Neuronal stem cell (in vitro differentiated cells): Measurements from ENCODE around the gene A2M.

ENCODE experiments used
- DNase-seq: peaks from one replicate; pipeline ENCODE4 v3.0.0-alpha.2; 2013; ENCODE audit warnings: low spot score
- H2AFZ ChIP-seq: one replicate; pipeline ENCODE4 v1.6.1; 2013; ENCODE audit warnings: mild to moderate bottlenecking, low read length, inconsistent platforms
- H2AK5ac ChIP-seq: 2 replicates; pipeline ENCODE4 v1.6.1; 2013; ENCODE audit warnings: low read depth, mild to moderate bottlenecking, inconsistent platforms, low read length, moderate library complexity, mixed read lengths
- H2BK120ac ChIP-seq: 2 replicates; pipeline ENCODE4 v1.6.1; 2013; ENCODE audit warnings: low read depth, mild to moderate bottlenecking, inconsistent platforms, low read length, moderate library complexity, mixed read lengths
- H2BK12ac ChIP-seq: one replicate; pipeline ENCODE4 v1.6.1; 2013; ENCODE audit warnings: low read length, inconsistent platforms
- H2BK15ac ChIP-seq: 2 replicates; pipeline ENCODE4 v1.6.1; 2013; ENCODE audit warnings: mild to moderate bottlenecking, low read length, inconsistent platforms, mixed read lengths
- H2BK5ac ChIP-seq: one replicate; pipeline ENCODE4 v1.6.1; 2013; ENCODE audit warnings: inconsistent platforms, mild to moderate bottlenecking, low read length, moderate library complexity
- H3K14ac ChIP-seq: one replicate; pipeline ENCODE4 v1.6.1; 2013; ENCODE audit warnings: low read length, inconsistent platforms
- H3K18ac ChIP-seq: 2 replicates; pipeline ENCODE4 v1.6.1; 2013; ENCODE audit warnings: low read length, inconsistent platforms
- H3K23ac ChIP-seq: 2 replicates; pipeline ENCODE4 v1.6.1; 2013; ENCODE audit warnings: low read depth, mild to moderate bottlenecking, mixed read lengths, low read length, inconsistent platforms; ENCODE audit not compliant: poor library complexity
- H3K27ac ChIP-seq: replicated peaks from 3 replicates; pipeline ENCODE4 v1.5.1; 2013; ENCODE audit warnings: low read length, inconsistent platforms
- H3K27me3 ChIP-seq, 3 experiments: 2 replicates each; pipeline ENCODE4 v1.6.1; 2013; ENCODE audit warnings: low read length in 3 of 3, mild to moderate bottlenecking in 2 of 3, inconsistent platforms in 1 of 3, low read depth in 1 of 3, mixed read lengths in 1 of 3, moderate library complexity in 1 of 3; ENCODE audit not compliant: control insufficient read depth in 3 of 3, insufficient read depth in 3 of 3
- H3K36me3 ChIP-seq, 2 donors: replicated peaks in 1 of 2; 2 replicates each; pipeline ENCODE4 v1.6.1; 2013; ENCODE audit warnings: low read length in 2 of 2; ENCODE audit not compliant: control insufficient read depth in 2 of 2, insufficient read depth in 2 of 2
- H3K4ac ChIP-seq: 2 replicates; pipeline ENCODE4 v1.6.1; 2013; ENCODE audit warnings: inconsistent platforms, mild to moderate bottlenecking, low read length, moderate library complexity
- H3K4me1 ChIP-seq, 2 donors: 1 replicate in 1 of 2; 2 replicates in 1 of 2; pipeline ENCODE4 v1.6.1; 2013; ENCODE audit warnings: low read length in 2 of 2, low read depth in 1 of 2; ENCODE audit not compliant: control insufficient read depth in 2 of 2, insufficient read depth in 1 of 2
- H3K4me2 ChIP-seq: one replicate; pipeline ENCODE4 v1.6.1; 2013; ENCODE audit warnings: mild to moderate bottlenecking, low read length, inconsistent platforms; ENCODE audit not compliant: insufficient read depth, poor library complexity, severe bottlenecking
- H3K4me3 ChIP-seq, 2 donors: 2 replicates each; pipeline ENCODE4 v1.5.1; 2013; ENCODE audit warnings: low read length in 2 of 2, mild to moderate bottlenecking in 2 of 2, inconsistent platforms in 1 of 2, moderate library complexity in 1 of 2
- H3K79me1 ChIP-seq: one replicate; pipeline ENCODE4 v1.6.1; 2013; ENCODE audit warnings: low read depth, mild to moderate bottlenecking, inconsistent platforms, low read length, moderate library complexity
- H3K9ac ChIP-seq: one replicate; pipeline ENCODE4 v1.6.1; 2013; ENCODE audit warnings: mild to moderate bottlenecking, low read depth, low read length, inconsistent platforms; ENCODE audit not compliant: poor library complexity
- H3K9me3 ChIP-seq, 2 donors: replicated peaks in 1 of 2; 2 replicates each; pipeline versions ENCODE3 to v1.6.1; 2013; ENCODE audit warnings: low read length in 2 of 2, mild to moderate bottlenecking in 2 of 2, inconsistent platforms in 1 of 2, low read depth in 1 of 2, mixed read lengths in 1 of 2, moderate library complexity in 1 of 2; ENCODE audit not compliant: control insufficient read depth in 2 of 2, insufficient read depth in 1 of 2
- H4K8ac ChIP-seq: one replicate; pipeline ENCODE4 v1.6.1; 2013; ENCODE audit warnings: low read depth, mild to moderate bottlenecking, inconsistent platforms, low read length, moderate library complexity
- H4K91ac ChIP-seq: one replicate; pipeline ENCODE4 v1.6.1; 2013; ENCODE audit warnings: low read length, low read depth, mild to moderate bottlenecking, inconsistent platforms; ENCODE audit not compliant: poor library complexity
- WGBS, 2 donors: extraction: QIAGEN DNeasy Blood & Tissue Kit; methylation state at CpG; one replicate each; pipeline ENCODE4 v1.1.7; 2013; ENCODE audit warnings: missing lambda C conversion rate in 2 of 2, mixed read lengths in 1 of 2; ENCODE audit not compliant: insufficient read length in 2 of 2, insufficient replicate concordance in 1 of 2; ENCODE audit errors: extremely low coverage in 2 of 2; 5-methylcytosine and 5-hydroxymethylcytosine counted together

Gene A2M

GRCh38 chr12:9109213-9109522 is 6.6 kb downstream of the A2M start:
- H3K4me1 ChIP-seq: peaks cover 0 to 17% of the 10 kb centered on the region in 2 donors
- H3K23ac ChIP-seq: no peak overlapping the region
- H2AFZ ChIP-seq: no peak overlapping the region
- no CpG with 5 or more reads among the region's 1 CpG for WGBS, 2 donors
- H4K8ac ChIP-seq: no peak overlapping the region
- no peak overlapping the region for H3K4ac ChIP-seq
- H3K14ac ChIP-seq: no peak overlapping the region
- no peak overlapping the region for H3K9ac ChIP-seq
- H2BK120ac ChIP-seq: no peak overlapping the region
- H3K36me3 ChIP-seq: peaks cover 0 to 99% of the 10 kb centered on the region in 2 donors
- H3K4me3 ChIP-seq: no peak overlapping the region
- H3K79me1 ChIP-seq: no peaks in the 10 kb centered on the region
- no peak overlapping the region for H2AK5ac ChIP-seq
- peaks cover 0 to 3% of the 10 kb centered on the region in 2 donors for H3K9me3 ChIP-seq
- H2BK5ac ChIP-seq: no peak overlapping the region
- no peak overlapping the region for H4K91ac ChIP-seq
- H3K4me2 ChIP-seq: no peak overlapping the region
- H2BK15ac ChIP-seq: no peak overlapping the region
- H3K27ac ChIP-seq: no peak overlapping the region
- no peaks in the 10 kb centered on the region for H3K27me3 ChIP-seq
- no peak overlapping the region for H2BK12ac ChIP-seq
- no peak for DNase-seq
- no peak overlapping the region for H3K18ac ChIP-seq

- Histone ChIP-seq H3K27me3 (no peaks in the 10 kb centered on the region), H3K4me1 (peaks cover 0 to 17% of the 10 kb centered on the region in 2 donors), H3K79me1 (no peaks in the 10 kb centered on the region), H2AK5ac (no peak overlapping the region), H3K14ac (no peak overlapping the region), H3K27ac (no peak overlapping the region), H2BK120ac (no peak overlapping the region), H3K9ac (no peak overlapping the region), H3K18ac (no peak overlapping the region), H2AFZ (no peak overlapping the region), H2BK12ac (no peak overlapping the region), H2BK15ac (no peak overlapping the region), H3K4me2 (no peak overlapping the region), H3K4ac (no peak overlapping the region), H4K8ac (no peak overlapping the region), H4K91ac (no peak overlapping the region), H3K4me3 (no peak overlapping the region), H3K36me3 (peaks cover 0 to 99% of the 10 kb centered on the region in 2 donors), H3K23ac (no peak overlapping the region), H3K9me3 (peaks cover 0 to 3% of the 10 kb centered on the region in 2 donors), H2BK5ac (no peak overlapping the region)
- WGBS, 2 donors: no CpG with 5 or more reads among the region's 5 CpGs
- no peak for DNase-seq
Observed at GRCh38 chr12:9108504-9109212, 7.1 kb downstream of the A2M start.

GRCh38 chr12:9107542-9107873 is 8.2 kb downstream of the A2M start:
- Histone ChIP-seq H2AK5ac (no peak overlapping the region), H2BK5ac (no peak overlapping the region), H3K79me1 (no peaks in the 10 kb centered on the region), H3K4me3 (no peak overlapping the region), H2AFZ (no peak overlapping the region), H2BK120ac (no peak overlapping the region), H2BK15ac (no peak overlapping the region), H3K18ac (no peak overlapping the region), H3K9me3 (no peaks in the 10 kb centered on the region), H4K8ac (no peak overlapping the region), H3K9ac (no peak overlapping the region), H3K4me2 (no peak overlapping the region), H3K4ac (no peak overlapping the region), H3K23ac (no peak overlapping the region), H4K91ac (no peak overlapping the region), H3K27ac (no peak overlapping the region), H3K36me3 (peaks cover 0 to 99% of the 10 kb centered on the region in 2 donors), H2BK12ac (no peak overlapping the region), H3K27me3 (no peaks in the 10 kb centered on the region), H3K14ac (no peak overlapping the region), H3K4me1 (peaks cover 0 to 11% of the 10 kb centered on the region in 2 donors)
- DNase-seq: no peak
- WGBS, 2 donors: no CpG with 5 or more reads among the region's 3 CpGs

- no peak overlapping the region for H2BK120ac ChIP-seq
- no peak for DNase-seq
- no peak overlapping the region for H4K8ac ChIP-seq
- H3K9ac ChIP-seq: no peak overlapping the region
- no peak overlapping the region for H2AK5ac ChIP-seq
- peaks cover 0 to 99% of the 10 kb centered on the region in 2 donors for H3K36me3 ChIP-seq
- H2BK15ac ChIP-seq: no peak overlapping the region
- H3K27ac ChIP-seq: no peak overlapping the region
- H3K23ac ChIP-seq: no peak overlapping the region
- H2AFZ ChIP-seq: no peak overlapping the region
- H2BK12ac ChIP-seq: no peak overlapping the region
- H3K18ac ChIP-seq: no peak overlapping the region
- no peak overlapping the region for H3K4me2 ChIP-seq
- no peak overlapping the region for H3K14ac ChIP-seq
- no peak overlapping the region for H3K4ac ChIP-seq
- H2BK5ac ChIP-seq: no peak overlapping the region
- peaks cover 0 to 4% of the 10 kb centered on the region in 2 donors for H3K4me1 ChIP-seq
- H3K4me3 ChIP-seq: no peak overlapping the region
- no peaks in the 10 kb centered on the region for H3K9me3 ChIP-seq
- H3K79me1 ChIP-seq: no peaks in the 10 kb centered on the region
- H3K27me3 ChIP-seq: no peaks in the 10 kb centered on the region
- no peak overlapping the region for H4K91ac ChIP-seq
- no CpG with 5 or more reads among the region's 11 CpGs for WGBS, 2 donors
Observed at GRCh38 chr12:9106610-9107541, 8.8 kb downstream of the A2M start.
